ENCODE measurements around the gene ANKRD52. TPM values are rescaled to one million over a fixed set of nuclear protein-coding genes. Genes with fewer than 3 reads are reported as not detected.

ANKRD52 gene
- total and polyA plus RNA-seq, 10 of the 15 experiments (the other 5 are each of a cell fraction or from before 2014, with no cell fraction given), result 0.90 to 55.3 (median 16.1) TPM

DNA sequence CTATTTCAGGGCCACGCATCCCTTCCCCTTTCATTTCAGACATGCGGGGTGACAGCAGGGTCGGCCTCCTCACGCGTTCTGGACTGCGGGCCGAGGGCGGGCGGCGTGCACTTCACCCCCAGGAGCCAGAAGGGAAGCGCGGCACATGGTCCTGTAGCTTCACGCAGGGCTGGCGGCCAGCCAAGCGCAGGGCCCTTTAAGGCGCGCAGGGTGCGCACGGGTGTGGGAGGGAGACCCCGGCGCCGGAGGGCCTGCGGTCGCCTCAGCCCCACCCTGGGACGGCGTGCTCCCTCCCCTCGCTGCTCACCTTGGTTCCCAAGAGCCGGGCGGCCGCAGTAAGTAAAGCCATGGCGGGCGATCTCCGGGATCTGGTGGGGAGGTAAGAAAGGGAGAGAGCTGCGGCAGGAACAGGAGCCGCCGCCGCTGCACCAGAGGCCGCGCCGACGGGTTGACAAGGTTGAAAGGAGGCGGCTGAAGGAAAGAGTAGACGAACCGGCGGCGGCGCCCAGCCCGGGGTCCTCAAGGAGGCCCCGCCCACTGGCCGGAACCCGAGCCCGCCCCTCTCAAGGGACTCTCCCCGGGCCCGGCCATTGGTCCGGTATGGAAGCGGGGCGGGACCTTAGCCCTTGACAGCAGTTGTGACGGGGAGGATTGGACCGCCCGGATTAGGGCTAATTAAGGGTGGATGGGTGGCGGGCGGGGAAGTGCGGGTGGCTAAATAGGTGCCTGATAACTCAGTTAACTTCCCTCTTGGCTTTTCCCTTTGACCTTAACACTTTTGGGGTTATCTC, 41.9 kb upstream of the ANKRD52 start, which contains the start of gene CS (continued):
- TF ChIP-seq SP1 (IDR thresholded peaks at IDR 0.05; ENCODE audit: low read depth, low read length) (peak; percentile 81), GABPA (IDR thresholded peaks at IDR 0.05; ENCODE audit: low read depth) (peak; percentile 64; the same call in 1 of the 2 replicates), ZNF622 (IDR thresholded peaks at IDR 0.05) (no peak), IKZF1 (conservative IDR thresholded peaks at IDR 0.05) (peak; percentile 76), RAD51 (IDR thresholded peaks at IDR 0.05) (no peak), MTA3 (IDR thresholded peaks at IDR 0.05; ENCODE audit: borderline replicate concordance, low read length) (no peak), ATF7 (IDR thresholded peaks at IDR 0.05; ENCODE audit: low read depth) (no peak), MTA2 (IDR thresholded peaks at IDR 0.05; ENCODE audit: low read depth) (0 out of 2 replicates have a peak, but pooled peaks have one; percentile 34), IKZF2 (IDR thresholded peaks at IDR 0.05) (no peak), RAD21 (IDR thresholded peaks at IDR 0.05; ENCODE audit: insufficient read depth, low read depth, low read length) (no peak), TCF3 (IDR thresholded peaks at IDR 0.05; ENCODE audit: borderline replicate concordance, insufficient read depth, low read depth, low read length) (0 out of 2 replicates have a peak, but pooled peaks have one; percentile 16), ATF3 (IDR thresholded peaks at IDR 0.05; ENCODE audit: borderline replicate concordance, extremely low read depth, low read depth, low read length) (no peak), ZNF207 (IDR thresholded peaks at IDR 0.05; ENCODE audit: borderline replicate concordance) (no peak), BRCA1 (IDR thresholded peaks at IDR 0.05; ENCODE audit: low read depth, low read length) (no peak), RB1 (IDR thresholded peaks at IDR 0.05; ENCODE audit: borderline replicate concordance) (peak; percentile 48; the same call in 1 of the 2 replicates), E4F1 (IDR thresholded peaks at IDR 0.05; ENCODE audit: borderline replicate concordance, partially characterized antibody) (no peak)
- TF ChIP-seq, protein P1, sequence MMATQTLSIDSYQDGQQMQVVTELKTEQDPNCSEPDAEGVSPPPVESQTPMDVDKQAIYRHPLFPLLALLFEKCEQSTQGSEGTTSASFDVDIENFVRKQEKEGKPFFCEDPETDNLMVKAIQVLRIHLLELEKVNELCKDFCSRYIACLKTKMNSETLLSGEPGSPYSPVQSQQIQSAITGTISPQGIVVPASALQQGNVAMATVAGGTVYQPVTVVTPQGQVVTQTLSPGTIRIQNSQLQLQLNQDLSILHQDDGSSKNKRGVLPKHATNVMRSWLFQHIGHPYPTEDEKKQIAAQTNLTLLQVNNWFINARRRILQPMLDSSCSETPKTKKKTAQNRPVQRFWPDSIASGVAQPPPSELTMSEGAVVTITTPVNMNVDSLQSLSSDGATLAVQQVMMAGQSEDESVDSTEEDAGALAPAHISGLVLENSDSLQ (IDR thresholded peaks at IDR 0.05), result peak; percentile 96
- TF ChIP-seq, protein P2, sequence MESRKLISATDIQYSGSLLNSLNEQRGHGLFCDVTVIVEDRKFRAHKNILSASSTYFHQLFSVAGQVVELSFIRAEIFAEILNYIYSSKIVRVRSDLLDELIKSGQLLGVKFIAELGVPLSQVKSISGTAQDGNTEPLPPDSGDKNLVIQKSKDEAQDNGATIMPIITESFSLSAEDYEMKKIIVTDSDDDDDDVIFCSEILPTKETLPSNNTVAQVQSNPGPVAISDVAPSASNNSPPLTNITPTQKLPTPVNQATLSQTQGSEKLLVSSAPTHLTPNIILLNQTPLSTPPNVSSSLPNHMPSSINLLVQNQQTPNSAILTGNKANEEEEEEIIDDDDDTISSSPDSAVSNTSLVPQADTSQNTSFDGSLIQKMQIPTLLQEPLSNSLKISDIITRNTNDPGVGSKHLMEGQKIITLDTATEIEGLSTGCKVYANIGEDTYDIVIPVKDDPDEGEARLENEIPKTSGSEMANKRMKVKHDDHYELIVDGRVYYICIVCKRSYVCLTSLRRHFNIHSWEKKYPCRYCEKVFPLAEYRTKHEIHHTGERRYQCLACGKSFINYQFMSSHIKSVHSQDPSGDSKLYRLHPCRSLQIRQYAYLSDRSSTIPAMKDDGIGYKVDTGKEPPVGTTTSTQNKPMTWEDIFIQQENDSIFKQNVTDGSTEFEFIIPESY (IDR thresholded peaks at IDR 0.05), result no peak
- TF ChIP-seq, protein P3, sequence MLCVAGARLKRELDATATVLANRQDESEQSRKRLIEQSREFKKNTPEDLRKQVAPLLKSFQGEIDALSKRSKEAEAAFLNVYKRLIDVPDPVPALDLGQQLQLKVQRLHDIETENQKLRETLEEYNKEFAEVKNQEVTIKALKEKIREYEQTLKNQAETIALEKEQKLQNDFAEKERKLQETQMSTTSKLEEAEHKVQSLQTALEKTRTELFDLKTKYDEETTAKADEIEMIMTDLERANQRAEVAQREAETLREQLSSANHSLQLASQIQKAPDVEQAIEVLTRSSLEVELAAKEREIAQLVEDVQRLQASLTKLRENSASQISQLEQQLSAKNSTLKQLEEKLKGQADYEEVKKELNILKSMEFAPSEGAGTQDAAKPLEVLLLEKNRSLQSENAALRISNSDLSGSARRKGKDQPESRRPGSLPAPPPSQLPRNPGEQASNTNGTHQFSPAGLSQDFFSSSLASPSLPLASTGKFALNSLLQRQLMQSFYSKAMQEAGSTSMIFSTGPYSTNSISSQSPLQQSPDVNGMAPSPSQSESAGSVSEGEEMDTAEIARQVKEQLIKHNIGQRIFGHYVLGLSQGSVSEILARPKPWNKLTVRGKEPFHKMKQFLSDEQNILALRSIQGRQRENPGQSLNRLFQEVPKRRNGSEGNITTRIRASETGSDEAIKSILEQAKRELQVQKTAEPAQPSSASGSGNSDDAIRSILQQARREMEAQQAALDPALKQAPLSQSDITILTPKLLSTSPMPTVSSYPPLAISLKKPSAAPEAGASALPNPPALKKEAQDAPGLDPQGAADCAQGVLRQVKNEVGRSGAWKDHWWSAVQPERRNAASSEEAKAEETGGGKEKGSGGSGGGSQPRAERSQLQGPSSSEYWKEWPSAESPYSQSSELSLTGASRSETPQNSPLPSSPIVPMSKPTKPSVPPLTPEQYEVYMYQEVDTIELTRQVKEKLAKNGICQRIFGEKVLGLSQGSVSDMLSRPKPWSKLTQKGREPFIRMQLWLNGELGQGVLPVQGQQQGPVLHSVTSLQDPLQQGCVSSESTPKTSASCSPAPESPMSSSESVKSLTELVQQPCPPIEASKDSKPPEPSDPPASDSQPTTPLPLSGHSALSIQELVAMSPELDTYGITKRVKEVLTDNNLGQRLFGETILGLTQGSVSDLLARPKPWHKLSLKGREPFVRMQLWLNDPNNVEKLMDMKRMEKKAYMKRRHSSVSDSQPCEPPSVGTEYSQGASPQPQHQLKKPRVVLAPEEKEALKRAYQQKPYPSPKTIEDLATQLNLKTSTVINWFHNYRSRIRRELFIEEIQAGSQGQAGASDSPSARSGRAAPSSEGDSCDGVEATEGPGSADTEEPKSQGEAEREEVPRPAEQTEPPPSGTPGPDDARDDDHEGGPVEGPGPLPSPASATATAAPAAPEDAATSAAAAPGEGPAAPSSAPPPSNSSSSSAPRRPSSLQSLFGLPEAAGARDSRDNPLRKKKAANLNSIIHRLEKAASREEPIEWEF (IDR thresholded peaks at IDR 0.05; ENCODE audit: insufficient replicate concordance, low read depth, low read length), result no peak

Measured in GM12878 (cell line).